Head of caudate nucleus (tissue), 42 donors: Measurements from ENCODE around the gene LSM4.
"Not testable (repeated sequence)": the region's sequence is repeated elsewhere in the genome, so short reads cannot be mapped to it uniquely, and the experiment has no call there.

Experiments
- DNase-seq, 42 donors: peaks; one replicate each; pipeline versions ENCODE4 v3.0.0 to v3.0.0-alpha.2; 2020 to 2021; ENCODE audit warnings: mixed read lengths in 7 of 42
- intact Hi-C: fragments of 100-400 bp; cut with DNase I; formaldehyde crosslinking; loops from one replicate; pipeline ENCODE4 v1.15.0; 2022

LSM4 gene

GRCh38 chr19:18344582-18344950, 21.7 kb upstream of the LSM4 start:
- intact Hi-C loops: loop anchor here (10.0 kb wide), 1 partner anchor 70 kb away; the partner anchor contains the start of gene SSBP4
- DNase-seq: no peak

GRCh38 chr19:18342090-18342632, 19.3 kb upstream of the LSM4 start:
- intact Hi-C loops: loop anchor here (10.0 kb wide), 1 partner anchor 73 kb away; the partner anchor contains the start of gene SSBP4
- DNase-seq: no peak

GRCh38 chr19:18340990-18341868, 18.4 kb upstream of the LSM4 start:
- DNase-seq: peak in 41 of 42 donors; percentile 32 to 85 (median 67)

GRCh38 chr19:18340190-18340989, 17.5 kb upstream of the LSM4 start, which contains the start of gene PGPEP1:
PGPEP1 (plus strand) TSS chr19:18340598; CDS start chr19:18340682, 84 bp downstream.
- peak; percentile 44 to 91 (median 82) for DNase-seq
- intact Hi-C loops: loop anchor here (10.0 kb wide), 1 partner anchor 74 kb away; the partner anchor contains the start of gene SSBP4

More at GRCh38 chr19:18340990-18341868, 18.4 kb upstream of the LSM4 start:
- intact Hi-C loops: loop anchor here (10.0 kb wide), 1 partner anchor 74 kb away; the partner anchor contains the start of gene SSBP4

GRCh38 chr19:18339723-18340122, 16.8 kb upstream of the LSM4 start:
- no peak for DNase-seq
- intact Hi-C loops: loop anchor here (10.0 kb wide), 1 partner anchor 75 kb away; the partner anchor contains the start of gene SSBP4

- DNase-seq: no peak
- intact Hi-C loops: no loop called here
Observed at GRCh38 chr19:18338541-18338940, 15.7 kb upstream of the LSM4 start.

GRCh38 chr19:18336121-18336520, 13.2 kb upstream of the LSM4 start:
- no peak for DNase-seq
- intact Hi-C loops: no loop called here

GRCh38 chr19:18333680-18334079, 10.8 kb upstream of the LSM4 start:
- intact Hi-C loops: no loop called here

GRCh38 chr19:18332917-18333530, 10.1 kb upstream of the LSM4 start:
- DNase-seq: no peak
- intact Hi-C loops: no loop called here

More at GRCh38 chr19:18333680-18334079, 10.8 kb upstream of the LSM4 start:
- DNase-seq: no peak

GRCh38 chr19:18330868-18331267, 8.0 kb upstream of the LSM4 start:
- no peak for DNase-seq
- intact Hi-C loops: no loop called here

GRCh38 chr19:18329035-18329376, 6.1 kb upstream of the LSM4 start:
- intact Hi-C loops: loop anchor here (2.0 kb wide), 1 partner anchor 50 kb away; no protein-coding TSS in a partner anchor
- DNase-seq: no peak

GRCh38 chr19:18328340-18329034, 5.6 kb upstream of the LSM4 start:
- DNase-seq: peak; percentile 78 to 98 (median 94)
- intact Hi-C loops: loop anchor here (2.0 kb wide), 1 partner anchor 50 kb away; no protein-coding TSS in a partner anchor

GRCh38 chr19:18326772-18327171, 3.9 kb upstream of the LSM4 start:
- intact Hi-C loops: no loop called here
- no peak for DNase-seq

- intact Hi-C loops: not testable (repeated sequence)
Observed at GRCh38 chr19:18324373-18324731, 1.5 kb upstream of the LSM4 start.

GRCh38 chr19:18322318-18322758, 538 bp downstream of the LSM4 start:
- intact Hi-C loops: loop anchor here (2.0 kb wide), 1 partner anchor 40 kb away; no protein-coding TSS in a partner anchor
- no peak for DNase-seq

More at GRCh38 chr19:18324373-18324731, 1.5 kb upstream of the LSM4 start:
- not testable (repeated sequence) for DNase-seq

- DNase-seq: no peak
- intact Hi-C loops: loop anchor here (2.0 kb wide), 1 partner anchor 39 kb away; no protein-coding TSS in a partner anchor
Observed at GRCh38 chr19:18321734-18322102, 1.2 kb downstream of the LSM4 start.

- intact Hi-C loops: no loop called here
- DNase-seq: no peak
Observed at GRCh38 chr19:18320865-18321733, 1.8 kb downstream of the LSM4 start.
